Medulla oblongata (tissue), 1 donor: ENCODE measurements around the gene CDKAL1.
"Not testable (repeated sequence)": the region's sequence is repeated elsewhere in the genome, so short reads cannot be mapped to it uniquely, and the experiment has no call there.

Source experiments
- DNase-seq: peaks from one replicate; pipeline ENCODE4 v3.0.0-alpha.2; 2015; ENCODE audit errors: extremely low spot score

CDKAL1 gene

DNA sequence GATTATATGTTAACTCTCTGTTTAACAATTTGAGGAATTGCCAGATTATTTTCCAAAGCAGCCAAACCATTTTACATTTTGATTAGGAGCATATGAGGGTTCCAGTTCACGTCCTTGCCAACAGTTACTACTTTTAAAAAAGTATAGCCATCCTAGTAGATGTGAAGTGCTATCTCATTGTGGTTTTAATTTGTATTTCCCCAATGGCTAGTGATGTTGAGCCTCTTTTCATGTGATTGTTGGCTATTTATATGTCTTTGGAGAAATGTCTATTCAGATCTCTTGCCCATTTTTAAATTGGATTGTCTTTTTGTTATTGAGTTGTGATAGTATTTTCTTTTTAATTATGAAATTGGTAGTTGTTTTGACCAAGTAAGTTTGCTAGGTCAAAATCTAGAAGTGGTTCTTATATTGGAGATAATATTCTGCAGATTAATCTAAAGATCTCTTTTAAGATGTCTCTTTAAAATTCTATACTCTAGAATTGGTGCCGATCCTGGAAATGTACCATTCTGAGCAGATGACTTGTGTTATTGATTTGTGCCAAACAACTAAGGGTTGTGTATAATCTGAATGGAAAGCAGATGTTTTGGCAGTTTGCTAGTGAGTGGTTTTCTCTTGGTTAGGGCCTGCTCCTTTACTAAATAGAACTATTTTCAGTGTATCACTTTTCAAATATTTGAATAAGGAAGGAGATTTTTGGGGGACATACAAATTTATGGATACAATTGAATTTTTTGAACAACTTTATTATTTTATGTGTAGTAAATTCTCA, 99.5 kb downstream of the CDKAL1 start:
- DNase-seq = no peak

DNA sequence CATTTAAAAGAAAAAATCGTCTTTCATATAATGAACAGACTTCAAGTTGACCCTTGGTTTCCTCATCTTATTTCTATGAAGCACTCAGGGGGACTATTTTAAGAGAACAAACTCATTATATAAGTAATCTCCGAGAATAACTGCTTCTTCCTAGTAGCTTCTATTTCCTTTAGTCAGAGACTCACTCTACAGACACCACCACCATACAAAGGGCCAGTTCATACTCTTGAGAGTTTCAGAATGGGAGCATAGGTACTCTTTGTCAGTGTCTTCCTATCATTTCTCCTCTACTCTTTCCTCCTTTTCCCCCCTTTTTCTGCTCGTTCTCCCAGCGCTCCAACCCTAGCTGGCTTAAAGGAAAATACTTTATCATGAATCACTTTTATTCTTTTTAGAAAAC, 104.9 kb downstream of the CDKAL1 start:
- DNase-seq = no peak

DNA sequence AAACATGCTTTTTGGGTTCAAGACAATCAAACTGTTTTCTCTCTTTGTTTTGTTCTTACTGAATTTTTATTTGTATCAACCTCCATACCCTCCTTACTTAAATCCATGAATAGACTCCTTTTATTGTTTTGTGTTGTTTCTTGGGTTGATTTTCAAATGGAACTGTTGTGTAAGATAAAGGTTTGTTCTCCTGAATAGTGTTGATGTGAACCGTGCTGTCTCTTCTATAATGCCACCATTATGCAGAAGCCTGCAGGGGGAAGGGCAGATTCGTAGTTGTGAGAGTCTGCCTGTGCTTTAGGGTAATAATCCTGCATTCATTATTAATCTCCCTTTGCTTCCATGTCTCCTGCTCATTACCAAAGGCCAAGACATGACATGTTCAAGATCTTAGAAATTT, 105.9 kb downstream of the CDKAL1 start:
- DNase-seq = peak; percentile 71

DNA sequence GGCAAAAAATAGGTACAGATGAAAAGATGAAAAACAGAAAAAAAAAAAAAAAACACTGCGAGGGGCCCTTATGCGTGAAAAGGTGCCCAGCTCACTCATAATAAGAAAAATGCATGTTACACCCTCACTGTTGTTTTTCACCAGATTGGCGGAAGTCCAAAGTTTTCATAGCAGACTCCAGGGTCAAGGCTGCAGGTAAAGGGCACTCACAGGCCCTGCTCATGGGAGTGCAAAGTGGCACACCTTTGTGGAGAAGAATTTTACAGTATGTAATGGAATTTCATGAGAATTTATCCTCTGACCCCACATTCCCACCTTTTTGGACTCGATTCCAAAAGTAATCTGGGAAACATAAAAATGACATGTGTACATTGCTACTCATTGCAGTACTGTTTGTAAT, 108.2 kb downstream of the CDKAL1 start:
- no peak for DNase-seq

DNA sequence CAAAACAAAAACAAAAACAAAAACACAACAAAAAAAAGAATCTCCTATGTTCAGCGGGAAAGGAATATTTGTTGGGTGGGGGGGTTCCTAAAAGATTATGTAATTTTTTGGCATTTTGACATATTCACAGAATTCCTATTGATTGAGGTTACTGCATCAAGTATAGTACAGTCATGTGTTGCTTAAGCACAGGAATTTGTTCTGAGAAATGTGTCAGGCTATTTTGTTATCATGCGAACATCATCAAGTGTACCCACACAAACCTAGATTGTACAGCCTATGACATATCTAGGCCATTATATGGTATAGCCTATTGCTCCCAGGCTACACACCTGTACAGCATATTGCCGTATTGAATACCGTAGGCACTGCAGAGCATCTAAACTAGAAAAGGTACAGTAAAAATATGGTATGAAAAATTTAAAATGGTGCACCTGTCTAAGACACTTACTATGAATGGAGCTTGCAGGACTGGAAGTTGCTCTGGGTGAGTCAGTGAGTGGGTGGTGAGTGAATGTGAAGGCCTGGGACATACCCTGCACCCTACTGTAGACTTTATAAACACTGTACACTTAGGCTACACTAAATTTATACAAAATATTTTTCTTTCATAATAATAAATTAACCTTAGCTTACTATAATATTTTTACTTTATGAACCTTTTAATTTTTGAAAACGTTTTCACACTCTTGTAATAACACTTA, 110.6 kb downstream of the CDKAL1 start:
- DNase-seq = no peak

DNA sequence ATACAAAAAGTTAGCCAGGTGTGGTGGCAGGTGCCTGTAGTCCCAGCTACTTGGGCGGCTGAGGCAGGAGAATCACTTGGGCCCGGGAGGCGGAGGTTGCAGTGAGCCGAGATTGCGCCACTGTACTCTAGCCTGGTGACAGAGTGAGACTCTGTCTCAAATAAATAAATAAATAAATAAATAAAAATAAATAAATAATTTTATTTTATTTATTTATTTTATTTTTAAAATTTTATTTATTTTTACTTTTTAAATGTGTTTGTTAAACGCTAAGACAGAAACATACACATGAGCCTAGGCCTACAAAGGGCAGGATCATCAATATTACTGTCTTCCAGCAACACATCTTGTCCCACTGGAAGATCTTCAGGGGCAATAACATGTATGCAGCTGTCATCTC, 111.3 kb downstream of the CDKAL1 start:
- not testable (repeated sequence) for DNase-seq

DNA sequence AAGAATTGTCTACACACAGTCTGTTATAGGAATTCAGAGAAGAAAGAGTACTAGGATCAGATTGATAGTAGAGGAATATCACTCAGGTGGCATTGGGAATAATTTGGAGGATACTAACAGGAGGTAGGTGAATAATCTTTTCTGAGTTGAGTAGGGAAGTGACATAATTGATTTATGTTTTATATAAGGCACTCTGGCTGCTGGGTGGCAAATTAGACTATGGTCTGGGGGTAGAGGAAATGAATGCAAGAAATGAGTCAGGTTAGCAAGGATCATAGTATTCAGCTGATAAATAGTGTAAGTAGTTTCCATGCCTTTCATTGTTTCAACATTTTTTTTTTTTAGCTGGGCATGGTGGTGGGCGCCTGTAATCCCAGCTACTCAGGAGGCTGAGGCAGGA, 113.3 kb downstream of the CDKAL1 start:
- DNase-seq = no peak

DNA sequence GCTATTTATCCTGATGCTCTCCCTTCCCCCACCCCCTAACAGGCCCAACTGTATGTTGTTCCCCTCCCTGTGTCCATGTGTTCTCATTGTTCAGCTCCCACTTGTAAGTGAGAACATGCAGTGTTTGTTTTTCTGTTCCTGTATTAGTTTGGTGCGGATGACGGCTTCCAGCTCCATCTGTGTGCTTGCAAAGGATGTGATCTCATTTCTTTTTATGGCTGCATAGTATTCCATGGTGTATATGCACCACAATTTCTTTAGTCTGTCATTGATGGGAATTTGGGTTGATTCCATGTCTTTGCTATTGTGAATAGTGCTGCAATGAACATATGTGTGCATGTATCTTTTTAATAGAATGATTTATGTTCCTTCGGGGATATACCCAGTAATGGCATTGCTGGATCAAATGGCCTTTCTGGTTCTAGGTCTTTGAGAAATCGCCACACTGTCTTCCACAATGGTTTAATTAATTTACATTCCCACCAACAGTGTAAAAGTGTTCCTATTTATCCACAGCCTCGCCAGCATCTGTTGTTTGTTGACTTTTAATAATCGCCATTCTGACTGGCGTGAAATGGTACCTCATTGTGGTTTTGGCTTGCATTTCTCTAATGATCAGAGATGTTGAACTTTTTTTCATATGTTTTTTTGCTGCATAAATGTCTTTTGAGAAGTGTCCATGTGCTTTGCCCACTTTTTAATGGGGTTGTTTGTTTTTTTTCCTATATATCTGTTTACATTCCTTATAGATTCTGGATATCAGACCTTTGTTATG, 115.6 kb downstream of the CDKAL1 start:
- not testable (repeated sequence) for DNase-seq

DNA sequence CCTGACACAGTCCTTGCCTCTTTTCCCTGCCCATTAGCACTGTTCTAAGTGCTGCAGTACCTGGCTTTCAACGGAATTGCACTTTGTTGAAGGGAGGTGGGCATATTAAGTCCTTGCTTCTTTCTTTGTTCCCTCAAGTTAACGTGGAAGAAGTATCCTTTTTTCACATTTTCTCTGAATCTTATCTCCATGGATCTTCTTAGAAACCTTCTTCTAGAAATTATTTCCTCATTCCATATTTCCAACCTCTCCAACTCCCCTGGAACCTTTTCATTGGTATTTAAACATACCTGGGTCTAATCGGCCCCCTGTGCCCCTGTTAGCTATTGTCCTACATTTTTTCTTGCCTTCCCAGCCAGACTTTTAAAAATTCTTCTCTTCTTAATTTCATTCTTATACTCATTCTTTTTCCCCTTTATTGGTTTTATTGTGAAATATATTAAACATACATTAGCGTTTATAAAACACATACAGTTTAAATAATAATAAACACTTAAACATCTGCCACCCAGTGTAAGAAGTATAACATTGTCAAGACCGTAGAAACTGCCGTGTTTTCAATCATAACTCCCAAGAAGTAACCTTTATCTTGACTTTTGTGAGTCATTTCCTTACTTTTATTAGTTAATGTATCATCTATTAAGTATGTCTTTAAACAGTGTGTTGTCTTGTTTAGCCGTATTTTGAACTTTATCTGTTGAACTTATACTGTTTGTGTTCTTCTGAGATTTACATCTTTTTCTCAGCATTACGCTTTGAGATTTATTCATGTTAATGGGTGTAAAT, 118.2 kb downstream of the CDKAL1 start:
- no peak for DNase-seq

DNA sequence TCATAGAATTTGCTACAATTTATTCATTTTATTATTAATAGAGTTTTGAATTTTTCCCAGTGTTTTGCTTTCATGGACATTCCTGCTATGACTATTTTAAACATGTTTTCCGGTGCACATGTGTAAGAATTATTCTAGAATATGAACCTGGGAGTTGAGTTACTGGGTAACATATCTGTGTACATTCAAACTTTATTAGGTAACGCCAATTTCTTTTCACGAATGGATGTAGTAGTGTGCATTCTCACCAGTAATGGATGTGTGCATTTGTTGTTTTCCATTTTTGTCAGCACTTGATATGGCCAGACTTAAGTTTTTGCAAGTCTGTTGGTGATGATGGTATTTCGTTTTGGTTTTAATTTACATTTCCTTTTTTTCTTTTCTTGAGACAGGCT, 118.8 kb downstream of the CDKAL1 start:
- DNase-seq = no peak

DNA sequence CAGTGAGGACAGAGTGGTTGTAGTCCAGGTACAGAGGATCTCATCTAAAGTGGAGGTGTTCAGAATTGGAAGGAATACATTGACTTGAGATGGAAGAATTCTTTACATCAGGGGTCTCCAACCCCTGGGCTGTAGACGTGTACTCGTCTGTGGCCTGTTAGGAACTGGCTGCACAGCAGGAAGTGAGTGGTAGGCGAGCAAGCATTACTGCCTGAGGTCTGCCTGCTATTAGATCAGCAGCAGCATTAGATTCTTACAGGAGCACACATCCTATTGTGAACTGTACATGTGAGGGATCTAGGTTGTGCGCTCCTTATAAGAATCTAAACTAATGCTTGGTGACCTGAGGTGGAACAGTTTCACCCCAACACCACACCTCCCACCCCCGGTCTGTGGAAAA, 121.1 kb downstream of the CDKAL1 start:
- no peak for DNase-seq

DNA sequence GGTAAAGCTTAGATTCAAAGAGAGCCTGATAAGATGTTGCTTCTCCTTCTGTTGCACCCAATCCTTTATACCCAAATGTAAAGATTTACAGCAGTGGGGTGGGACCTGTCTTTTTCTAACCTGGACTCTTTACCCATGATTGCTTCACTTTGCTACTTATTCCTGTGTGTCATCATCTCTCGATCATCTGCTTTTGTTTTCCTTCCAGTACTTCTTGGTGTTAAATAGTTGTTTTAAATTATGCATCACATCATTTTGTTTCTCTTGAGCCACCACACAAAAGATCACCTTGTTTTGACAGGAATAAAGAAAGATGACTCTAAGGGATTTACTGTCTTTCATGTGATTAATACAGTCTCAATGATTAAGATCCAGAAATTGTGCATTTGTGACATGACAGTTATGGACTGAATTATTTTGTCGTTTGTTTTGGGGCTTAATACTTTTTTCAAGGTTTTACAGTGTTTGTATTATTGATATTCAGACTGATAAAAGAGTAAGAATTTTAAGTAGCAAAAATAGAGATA, 123.1 kb downstream of the CDKAL1 start:
- DNase-seq = no peak

DNA sequence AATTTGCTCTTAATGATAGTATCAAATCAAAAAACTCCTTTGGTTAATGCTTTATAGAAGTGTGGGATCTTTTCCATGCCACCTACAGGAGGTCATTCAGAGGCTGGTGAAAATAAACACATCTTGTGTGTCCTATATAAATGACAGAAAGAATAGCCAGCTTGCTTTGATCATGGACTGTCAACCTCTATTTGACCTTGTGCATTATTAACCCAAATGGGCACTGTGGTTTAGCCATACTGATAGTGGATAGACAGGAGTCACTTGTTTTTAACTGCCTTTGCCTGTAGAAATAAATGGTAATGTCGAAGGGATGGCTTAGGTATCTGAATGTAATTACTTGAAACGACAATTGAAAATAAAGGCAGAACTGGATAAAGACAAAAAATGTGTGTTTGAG, 123.8 kb downstream of the CDKAL1 start:
- DNase-seq = no peak

DNA sequence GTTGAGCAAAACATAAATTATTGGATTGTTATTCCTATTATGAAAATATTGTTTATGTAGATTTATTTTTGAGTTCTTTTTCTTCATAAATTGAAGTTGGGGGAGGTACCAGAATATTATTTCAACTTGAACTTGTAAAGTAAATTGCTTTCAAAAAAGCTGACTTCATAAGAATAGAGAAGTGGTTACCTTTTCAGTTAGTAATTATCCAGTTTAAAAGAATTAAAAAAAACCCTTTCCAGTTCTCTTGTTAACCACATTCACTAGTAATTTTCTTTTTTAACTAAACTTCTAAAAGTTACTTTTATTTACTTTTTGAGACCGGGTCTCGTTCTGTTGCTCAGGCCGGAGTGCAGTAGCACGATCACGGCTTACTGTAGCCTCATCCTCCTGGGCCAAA, 124.3 kb downstream of the CDKAL1 start:
- DNase-seq = no peak

DNA sequence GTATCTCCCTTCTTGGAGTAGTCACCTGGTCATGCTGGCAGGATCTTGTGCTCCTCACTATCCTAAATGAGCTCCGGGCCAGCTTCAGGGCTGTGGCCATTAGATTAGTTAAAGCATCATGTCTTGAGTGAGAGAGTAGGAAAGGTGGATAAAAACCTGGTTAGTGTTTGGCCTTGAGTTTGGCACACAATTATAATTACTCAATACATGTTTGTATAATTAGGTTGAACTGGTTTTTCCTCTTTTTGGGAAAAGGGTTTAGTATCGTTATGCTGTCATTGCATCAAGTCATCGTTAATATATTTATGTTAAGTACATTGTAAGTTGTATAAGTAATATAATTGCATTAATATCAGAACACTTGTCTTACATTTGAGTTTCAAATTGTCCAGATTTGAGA, 126.3 kb downstream of the CDKAL1 start:
- DNase-seq = no peak

DNA sequence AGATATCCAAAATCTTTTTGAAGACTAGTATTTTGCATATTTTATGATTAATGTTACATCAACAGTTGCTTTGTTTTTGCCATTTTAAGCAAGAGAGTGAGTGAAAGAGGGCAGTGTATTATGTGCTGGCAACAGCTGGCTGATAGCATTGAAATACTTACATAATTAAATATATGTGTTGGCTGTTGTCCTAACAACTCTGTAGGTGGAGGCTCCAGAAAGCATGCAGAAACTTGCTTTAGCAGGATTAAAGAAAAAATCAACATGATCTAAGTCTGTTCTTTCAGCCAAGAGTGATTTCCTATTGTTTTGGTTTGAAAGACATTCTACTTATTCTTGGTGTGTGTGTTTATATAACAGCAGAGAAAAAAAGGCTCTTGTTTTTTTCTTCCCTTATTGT, 127.5 kb downstream of the CDKAL1 start:
- peak; percentile 41 for DNase-seq

DNA sequence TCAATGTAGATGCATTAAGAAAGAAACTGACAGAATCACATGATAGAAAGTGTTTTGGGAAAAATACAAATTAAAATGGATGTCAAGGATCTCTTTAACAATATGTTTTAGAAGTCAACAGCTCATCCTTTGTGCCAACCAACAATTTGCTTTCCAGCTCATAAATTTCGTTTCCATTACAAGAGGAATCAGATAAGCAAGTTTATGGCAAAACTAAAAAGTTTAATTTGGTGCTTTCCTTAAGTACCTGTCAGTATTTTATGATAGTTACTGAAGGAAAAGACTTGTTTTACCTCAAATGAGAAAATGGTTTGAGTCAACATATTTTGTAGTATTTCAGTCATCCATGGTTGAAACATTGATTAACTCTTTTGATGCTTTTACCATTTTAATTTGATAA, 130.0 kb downstream of the CDKAL1 start:
- DNase-seq = no peak

DNA sequence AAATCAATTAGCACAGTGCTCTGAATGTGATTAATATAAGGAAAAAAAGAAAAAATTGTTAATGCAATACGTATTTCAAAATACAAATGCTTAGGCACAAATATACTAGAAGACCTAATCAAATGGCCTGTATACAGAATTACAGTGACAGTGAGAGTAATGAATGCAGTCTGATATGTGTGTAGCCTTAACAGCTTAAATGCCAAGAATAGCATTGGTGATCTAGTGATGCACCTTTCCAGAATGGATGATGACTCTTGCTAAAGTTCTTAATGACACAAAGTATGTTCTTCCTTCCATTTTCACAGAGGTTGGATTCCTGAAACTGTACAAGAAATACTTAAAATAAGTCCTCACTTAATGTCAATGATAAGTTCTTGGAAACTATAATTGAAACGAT, 131.0 kb downstream of the CDKAL1 start:
- DNase-seq = no peak

DNA sequence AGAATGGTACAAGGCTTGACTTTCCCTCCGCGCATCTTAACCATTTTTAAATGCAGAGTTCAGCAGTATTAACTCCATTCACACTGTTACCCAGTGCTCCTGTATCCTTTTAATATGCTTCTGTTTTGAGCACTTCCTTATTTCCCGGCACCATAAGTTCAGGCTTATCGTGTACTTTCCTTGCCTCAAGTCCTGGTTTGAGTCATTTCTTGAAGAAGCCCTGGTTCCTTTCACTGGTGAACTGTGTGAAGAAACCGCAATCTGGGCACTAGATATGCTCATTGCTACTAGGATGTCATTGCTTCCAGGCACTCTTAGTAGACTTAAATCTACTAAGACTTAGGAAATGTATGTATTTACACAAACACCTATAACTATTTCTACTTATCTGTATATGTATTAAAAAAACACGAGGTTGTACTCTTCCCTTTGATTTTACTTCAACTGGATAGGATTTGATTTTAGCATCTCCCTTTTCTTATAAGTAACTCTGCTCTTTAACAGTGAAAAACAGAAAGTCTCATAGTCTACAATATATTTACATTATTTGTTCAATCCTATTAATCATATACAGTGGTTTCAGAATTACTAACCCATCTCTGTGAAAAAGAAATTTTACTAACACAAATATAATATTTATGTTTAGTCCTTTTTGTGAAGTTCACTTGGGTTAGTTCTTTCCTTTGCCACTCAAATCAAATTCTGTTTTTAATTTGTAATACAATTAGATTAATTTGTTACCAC, 135.5 kb downstream of the CDKAL1 start:
- DNase-seq = no peak

DNA sequence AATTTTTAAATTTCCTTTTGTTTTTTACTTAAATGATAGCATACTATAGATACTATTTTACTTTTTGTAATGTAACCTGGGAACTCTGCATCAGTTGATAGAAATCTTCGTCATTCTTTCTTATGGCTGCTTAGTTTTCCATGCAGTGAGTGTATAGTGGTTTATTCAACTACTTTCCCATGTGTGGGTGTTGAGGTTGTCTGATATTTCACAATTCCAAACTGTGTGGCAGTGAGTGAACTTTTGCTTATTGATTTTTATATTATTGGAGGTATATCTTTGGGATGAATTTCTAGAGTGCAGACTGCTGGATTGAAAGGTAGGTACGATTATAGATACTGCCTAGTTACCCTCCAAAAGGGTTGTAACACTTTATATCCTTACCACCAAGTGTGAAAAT, 136.5 kb downstream of the CDKAL1 start:
- DNase-seq = no peak

DNA sequence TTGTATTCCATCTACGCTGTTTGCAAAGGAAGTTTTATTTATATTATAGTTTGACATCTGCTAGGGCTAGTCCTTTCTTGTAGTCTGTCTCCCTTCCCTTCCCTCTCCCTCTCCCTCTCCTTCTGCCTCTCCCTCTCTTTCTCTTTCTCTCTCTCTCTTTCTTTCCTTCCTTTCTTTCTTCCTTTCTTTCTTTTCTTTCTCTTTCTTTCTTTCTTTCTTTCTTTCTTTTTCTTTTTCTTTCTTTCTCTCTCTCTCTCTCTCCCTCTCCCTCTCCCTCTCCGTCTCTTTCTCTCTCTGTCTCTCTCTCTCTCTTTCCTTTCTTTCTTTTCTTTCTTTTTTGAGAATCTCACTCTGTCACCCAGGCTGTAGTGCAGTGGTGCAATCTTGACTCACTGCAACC, 137.8 kb downstream of the CDKAL1 start:
- no peak for DNase-seq
